ENCODE data around the gene WDR33. TPM values are rescaled to one million over a fixed set of nuclear protein-coding genes. Genes with fewer than 3 reads are reported as not detected.

Gene WDR33
- total and polyA plus RNA-seq, 10 of the 15 experiments (the other 5 are each of a cell fraction or from before 2014, with no cell fraction given), result 29.2 to 73.8 (median 45.6) TPM

DNA sequence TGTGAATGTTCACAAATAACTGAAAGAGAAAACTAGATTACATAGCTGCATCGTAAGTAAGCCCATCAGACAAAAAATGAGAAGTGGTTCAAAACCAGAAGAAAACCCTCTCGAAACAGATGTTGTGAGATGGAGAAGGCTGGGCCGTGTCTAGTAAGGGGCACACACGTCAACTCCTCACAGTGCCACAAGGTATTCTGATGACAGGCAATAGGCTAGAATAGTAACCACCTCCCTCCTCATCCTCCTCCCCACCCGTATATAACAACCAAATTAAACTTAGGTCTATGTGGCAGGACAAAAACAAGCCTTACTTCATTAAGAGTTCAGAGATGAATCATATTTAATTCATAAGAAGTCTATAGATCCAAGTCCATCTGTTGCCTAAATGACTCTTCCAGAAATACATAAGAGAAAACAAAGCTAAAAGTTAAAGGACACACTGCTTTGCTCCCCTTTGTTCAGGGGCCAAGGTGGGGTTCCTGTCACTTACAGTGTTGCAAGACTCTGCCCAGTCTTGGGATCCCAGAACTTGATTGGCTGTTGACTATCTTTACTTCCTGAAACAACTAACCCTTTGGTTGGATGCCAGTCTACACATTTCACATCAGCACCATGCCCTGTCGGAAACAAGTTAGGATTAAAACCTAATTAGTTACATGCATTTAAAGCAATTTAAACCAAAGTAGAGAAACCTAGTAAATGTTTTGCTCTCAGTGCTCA, 84.7 kb downstream of the WDR33 start:
- Histone ChIP-seq H3K9ac (ENCODE audit: control insufficient read depth, insufficient read depth, low read length) (no peak overlapping the region), H3K9me3 (replicated peaks; ENCODE audit: control insufficient read depth, insufficient read depth, low read length) (no peaks in the 10 kb centered on the region), H3K27me3 (replicated peaks in 1 of 2; ENCODE audit: control insufficient read depth in 2 of 2, insufficient read depth in 2 of 2, low read length in 1 of 2) (no peaks in the 10 kb centered on the region), H3K4me1 (ENCODE audit: control insufficient read depth, insufficient read depth, low read length) (no peaks in the 10 kb centered on the region), H3K36me3 (ENCODE audit: control insufficient read depth in 2 of 2, insufficient read depth in 2 of 2, low read length in 1 of 2) (peaks cover 0 to 10% of the 10 kb centered on the region in 2 experiments), H2AFZ (ENCODE audit: control insufficient read depth, low read depth, low read length) (no peak overlapping the region), H3K4me3 (no peak overlapping the region), H3K27ac (ENCODE audit: control insufficient read depth, insufficient read depth) (no peak overlapping the region), H3K4me2 (ENCODE audit: control insufficient read depth, insufficient read depth) (no peak overlapping the region), H3K79me2 (ENCODE audit: control insufficient read depth, insufficient read depth, low read length) (no peaks in the 10 kb centered on the region), H4K20me1 (ENCODE audit: control insufficient read depth, insufficient read depth) (no peaks in the 10 kb centered on the region)
- SMC1A ChIA-PET (ENCODE audit: uncharacterized antibody, unreplicated experiment), result interaction anchor here (1.1 to 1.3 kb wide), 2 partner anchors 17 to 74 kb away, joined by 3 read pairs; no protein-coding TSS in a partner anchor
- in situ Hi-C loops (cut with MboI) (no loop called here), intact Hi-C loops (cut with micrococcal nuclease; ENCODE audit: unreplicated experiment) (no loop called here)
- no peak for DNase-seq (ENCODE audit: low read depth, low spot score)
- no TSS peak for BruUV-seq (replicated peaks)
- WGBS (ENCODE audit: insufficient coverage, insufficient replicate concordance, low lambda C conversion rate, missing lambda C conversion rate), result 83% methylated on average over 6 of the region's 6 CpGs
- POLR2A ChIA-PET, result interaction anchor here (0.6 kb wide), 1 partner anchor 397 kb away, joined by 3 read pairs; no protein-coding TSS in a partner anchor
- no peak for FAIRE-seq
- RAD21 ChIA-PET (ENCODE audit: unreplicated experiment), result no interaction called here
- CTCF ChIA-PET, result interaction anchor here (0.6 to 1.6 kb wide), 4 partner anchors 8 to 72 kb away, joined by 3 to 4 read pairs (median 4); no protein-coding TSS in a partner anchor
- no peak for ATAC-seq
- TF ChIP-seq, protein P1, sequence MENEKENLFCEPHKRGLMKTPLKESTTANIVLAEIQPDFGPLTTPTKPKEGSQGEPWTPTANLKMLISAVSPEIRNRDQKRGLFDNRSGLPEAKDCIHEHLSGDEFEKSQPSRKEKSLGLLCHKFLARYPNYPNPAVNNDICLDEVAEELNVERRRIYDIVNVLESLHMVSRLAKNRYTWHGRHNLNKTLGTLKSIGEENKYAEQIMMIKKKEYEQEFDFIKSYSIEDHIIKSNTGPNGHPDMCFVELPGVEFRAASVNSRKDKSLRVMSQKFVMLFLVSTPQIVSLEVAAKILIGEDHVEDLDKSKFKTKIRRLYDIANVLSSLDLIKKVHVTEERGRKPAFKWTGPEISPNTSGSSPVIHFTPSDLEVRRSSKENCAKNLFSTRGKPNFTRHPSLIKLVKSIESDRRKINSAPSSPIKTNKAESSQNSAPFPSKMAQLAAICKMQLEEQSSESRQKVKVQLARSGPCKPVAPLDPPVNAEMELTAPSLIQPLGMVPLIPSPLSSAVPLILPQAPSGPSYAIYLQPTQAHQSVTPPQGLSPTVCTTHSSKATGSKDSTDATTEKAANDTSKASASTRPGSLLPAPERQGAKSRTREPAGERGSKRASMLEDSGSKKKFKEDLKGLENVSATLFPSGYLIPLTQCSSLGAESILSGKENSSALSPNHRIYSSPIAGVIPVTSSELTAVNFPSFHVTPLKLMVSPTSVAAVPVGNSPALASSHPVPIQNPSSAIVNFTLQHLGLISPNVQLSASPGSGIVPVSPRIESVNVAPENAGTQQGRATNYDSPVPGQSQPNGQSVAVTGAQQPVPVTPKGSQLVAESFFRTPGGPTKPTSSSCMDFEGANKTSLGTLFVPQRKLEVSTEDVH (IDR thresholded peaks at IDR 0.05; ENCODE audit: low read depth, partially characterized antibody), result no peak
- TF ChIP-seq CHD4 (IDR thresholded peaks at IDR 0.05), result no peak
- TF ChIP-seq, protein P2, sequence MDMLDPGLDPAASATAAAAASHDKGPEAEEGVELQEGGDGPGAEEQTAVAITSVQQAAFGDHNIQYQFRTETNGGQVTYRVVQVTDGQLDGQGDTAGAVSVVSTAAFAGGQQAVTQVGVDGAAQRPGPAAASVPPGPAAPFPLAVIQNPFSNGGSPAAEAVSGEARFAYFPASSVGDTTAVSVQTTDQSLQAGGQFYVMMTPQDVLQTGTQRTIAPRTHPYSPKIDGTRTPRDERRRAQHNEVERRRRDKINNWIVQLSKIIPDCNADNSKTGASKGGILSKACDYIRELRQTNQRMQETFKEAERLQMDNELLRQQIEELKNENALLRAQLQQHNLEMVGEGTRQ (IDR thresholded peaks at IDR 0.05; ENCODE audit: borderline replicate concordance, low read depth, low read length), result no peak
- no peak for TF ChIP-seq TBL1XR1 (IDR thresholded peaks at IDR 0.05; ENCODE audit: low read depth, low read length)
- TF ChIP-seq RAD21 (IDR thresholded peaks at IDR 0.05; ENCODE audit: insufficient read depth, low read depth, low read length), result no peak
- TF ChIP-seq JUNB (IDR thresholded peaks at IDR 0.05), result no peak
- TF ChIP-seq PAX8 (IDR thresholded peaks at IDR 0.05), result no peak
- TF ChIP-seq, protein P3, sequence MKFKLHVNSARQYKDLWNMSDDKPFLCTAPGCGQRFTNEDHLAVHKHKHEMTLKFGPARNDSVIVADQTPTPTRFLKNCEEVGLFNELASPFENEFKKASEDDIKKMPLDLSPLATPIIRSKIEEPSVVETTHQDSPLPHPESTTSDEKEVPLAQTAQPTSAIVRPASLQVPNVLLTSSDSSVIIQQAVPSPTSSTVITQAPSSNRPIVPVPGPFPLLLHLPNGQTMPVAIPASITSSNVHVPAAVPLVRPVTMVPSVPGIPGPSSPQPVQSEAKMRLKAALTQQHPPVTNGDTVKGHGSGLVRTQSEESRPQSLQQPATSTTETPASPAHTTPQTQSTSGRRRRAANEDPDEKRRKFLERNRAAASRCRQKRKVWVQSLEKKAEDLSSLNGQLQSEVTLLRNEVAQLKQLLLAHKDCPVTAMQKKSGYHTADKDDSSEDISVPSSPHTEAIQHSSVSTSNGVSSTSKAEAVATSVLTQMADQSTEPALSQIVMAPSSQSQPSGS (IDR thresholded peaks at IDR 0.05; ENCODE audit: low read length), result no peak
- TF ChIP-seq CBX5 (IDR thresholded peaks at IDR 0.05; ENCODE audit: low read depth), result no peak
- no peak for TF ChIP-seq NFYB (IDR thresholded peaks at IDR 0.05; ENCODE audit: insufficient read depth, low read depth, low read length)
- no peak for TF ChIP-seq SMARCA5 (IDR thresholded peaks at IDR 0.05)
- TF ChIP-seq, protein P4, sequence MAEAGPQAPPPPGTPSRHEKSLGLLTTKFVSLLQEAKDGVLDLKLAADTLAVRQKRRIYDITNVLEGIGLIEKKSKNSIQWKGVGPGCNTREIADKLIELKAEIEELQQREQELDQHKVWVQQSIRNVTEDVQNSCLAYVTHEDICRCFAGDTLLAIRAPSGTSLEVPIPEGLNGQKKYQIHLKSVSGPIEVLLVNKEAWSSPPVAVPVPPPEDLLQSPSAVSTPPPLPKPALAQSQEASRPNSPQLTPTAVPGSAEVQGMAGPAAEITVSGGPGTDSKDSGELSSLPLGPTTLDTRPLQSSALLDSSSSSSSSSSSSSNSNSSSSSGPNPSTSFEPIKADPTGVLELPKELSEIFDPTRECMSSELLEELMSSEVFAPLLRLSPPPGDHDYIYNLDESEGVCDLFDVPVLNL (IDR thresholded peaks at IDR 0.05; ENCODE audit: low read depth, low read length), result no peak
- TF ChIP-seq, protein P5, sequence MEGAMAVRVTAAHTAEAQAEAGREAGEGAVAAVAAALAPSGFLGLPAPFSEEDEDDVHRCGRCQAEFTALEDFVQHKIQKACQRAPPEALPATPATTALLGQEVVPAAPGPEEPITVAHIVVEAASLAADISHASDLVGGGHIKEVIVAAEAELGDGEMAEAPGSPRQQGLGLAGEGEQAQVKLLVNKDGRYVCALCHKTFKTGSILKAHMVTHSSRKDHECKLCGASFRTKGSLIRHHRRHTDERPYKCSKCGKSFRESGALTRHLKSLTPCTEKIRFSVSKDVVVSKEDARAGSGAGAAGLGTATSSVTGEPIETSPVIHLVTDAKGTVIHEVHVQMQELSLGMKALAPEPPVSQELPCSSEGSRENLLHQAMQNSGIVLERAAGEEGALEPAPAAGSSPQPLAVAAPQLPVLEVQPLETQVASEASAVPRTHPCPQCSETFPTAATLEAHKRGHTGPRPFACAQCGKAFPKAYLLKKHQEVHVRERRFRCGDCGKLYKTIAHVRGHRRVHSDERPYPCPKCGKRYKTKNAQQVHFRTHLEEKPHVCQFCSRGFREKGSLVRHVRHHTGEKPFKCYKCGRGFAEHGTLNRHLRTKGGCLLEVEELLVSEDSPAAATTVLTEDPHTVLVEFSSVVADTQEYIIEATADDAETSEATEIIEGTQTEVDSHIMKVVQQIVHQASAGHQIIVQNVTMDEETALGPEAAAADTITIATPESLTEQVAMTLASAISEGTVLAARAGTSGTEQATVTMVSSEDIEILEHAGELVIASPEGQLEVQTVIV (IDR thresholded peaks at IDR 0.05; ENCODE audit: borderline replicate concordance, partially characterized antibody), result no peak
- TF ChIP-seq ZNF207 (IDR thresholded peaks at IDR 0.05; ENCODE audit: borderline replicate concordance), result no peak
- no peak for TF ChIP-seq JUND (IDR thresholded peaks at IDR 0.05; ENCODE audit: low read depth, low read length)
